C1 segment of cervical spinal cord (tissue), 14 donors: ENCODE results near the gene TPK1.
"Not testable (repeated sequence)": the region's sequence is repeated elsewhere in the genome, so short reads cannot be mapped to it uniquely, and the experiment has no call there.

Experiments
- DNase-seq, 14 donors: peaks; one replicate each; lab custom pipeline; 2025; lab: John Stamatoyannopoulos, UW

Gene TPK1

GRCh38 chr7:144824360-144824759 lies 11.5 kb downstream of the TPK1 start:
- no peak for DNase-seq

- DNase-seq: no peak
Observed at GRCh38 chr7:144822223-144822622, 13.6 kb downstream of the TPK1 start.

GRCh38 chr7:144821067-144821466 lies 14.8 kb downstream of the TPK1 start:
- no peak for DNase-seq

GRCh38 chr7:144820552-144820951 lies 15.3 kb downstream of the TPK1 start:
- no peak for DNase-seq

GRCh38 chr7:144819566-144819965 lies 16.3 kb downstream of the TPK1 start:
- DNase-seq: no peak

DNA sequence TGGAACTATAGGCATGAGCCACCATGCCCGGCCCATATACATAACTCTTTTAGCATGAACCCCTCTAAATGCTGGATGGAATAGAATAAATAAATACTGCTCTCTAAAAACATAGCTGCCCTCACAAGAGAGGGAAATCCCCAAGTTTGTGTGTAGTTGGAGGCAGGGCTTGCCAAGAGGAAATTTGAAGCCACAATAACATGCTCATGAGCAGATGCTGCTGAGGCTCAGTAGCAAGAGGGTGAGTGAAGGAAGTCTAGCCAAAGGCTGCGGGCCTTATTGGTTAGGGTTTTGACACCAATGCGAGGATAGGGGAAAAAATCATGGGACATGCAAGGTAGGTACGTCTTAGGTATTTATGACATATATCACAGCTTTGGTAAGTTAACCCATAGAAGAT lies 17.3 kb downstream of the TPK1 start:
- DNase-seq: no peak

DNA sequence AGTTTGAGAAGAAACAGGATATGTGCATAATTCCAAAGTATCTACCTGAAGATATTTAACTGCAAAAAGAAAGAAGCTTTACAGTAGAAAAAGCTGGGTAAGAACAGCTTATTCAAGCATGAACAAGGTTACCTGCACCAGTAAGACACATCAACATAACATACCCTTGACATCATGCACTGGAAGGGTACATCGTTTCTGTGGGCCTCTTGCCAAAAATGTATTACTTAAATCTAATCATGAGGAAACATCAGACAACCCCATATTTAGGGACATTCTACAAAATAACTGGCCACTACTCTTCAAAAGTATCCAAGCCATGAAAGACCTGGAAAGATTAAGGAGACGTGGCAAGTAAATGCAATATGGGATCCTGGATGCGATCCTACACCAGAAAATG lies 18.9 kb downstream of the TPK1 start:
- DNase-seq: no peak

- DNase-seq: no peak
Observed at GRCh38 chr7:144814299-144814698, 21.6 kb downstream of the TPK1 start.

DNA sequence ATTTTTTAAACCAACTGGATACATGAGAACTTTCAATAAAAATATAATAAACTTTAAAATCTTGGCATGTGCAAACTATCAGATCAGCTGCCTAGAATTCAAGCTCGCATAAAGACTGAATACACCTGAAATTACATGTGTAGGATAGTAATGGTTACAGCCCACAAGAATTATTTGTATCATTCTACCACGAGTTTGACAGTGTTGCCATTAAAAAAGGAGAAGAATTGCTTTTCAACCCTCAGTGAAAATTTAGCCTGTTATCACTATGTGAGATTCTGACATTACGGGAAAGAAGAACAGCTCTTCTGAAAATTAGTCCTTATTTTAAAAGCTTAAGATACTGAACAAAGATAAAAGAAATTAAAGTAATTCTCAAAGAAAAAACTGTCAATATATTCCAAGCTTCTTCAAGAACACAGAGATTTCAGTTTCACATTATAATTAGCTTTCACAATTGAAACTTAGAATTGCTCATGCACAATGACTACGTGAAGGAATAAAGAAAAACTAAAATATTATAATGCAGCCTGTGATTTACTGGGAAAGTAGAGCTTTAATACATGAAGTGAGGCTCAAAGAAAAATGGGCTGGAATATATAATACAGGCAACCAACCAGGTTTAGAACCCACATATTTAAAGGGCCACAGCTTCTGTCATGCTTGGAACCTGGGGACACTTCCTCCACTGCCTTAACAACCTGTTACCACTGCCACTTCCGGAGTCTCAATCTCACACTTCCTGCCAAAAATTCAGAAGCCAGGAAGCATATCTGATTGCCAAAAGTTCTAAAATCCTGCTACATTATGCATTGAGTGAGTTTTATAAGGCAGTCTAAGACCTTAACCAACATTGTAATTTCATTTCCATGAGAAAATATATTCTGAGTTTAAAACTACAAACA lies 23.2 kb downstream of the TPK1 start:
- no peak for DNase-seq

DNA sequence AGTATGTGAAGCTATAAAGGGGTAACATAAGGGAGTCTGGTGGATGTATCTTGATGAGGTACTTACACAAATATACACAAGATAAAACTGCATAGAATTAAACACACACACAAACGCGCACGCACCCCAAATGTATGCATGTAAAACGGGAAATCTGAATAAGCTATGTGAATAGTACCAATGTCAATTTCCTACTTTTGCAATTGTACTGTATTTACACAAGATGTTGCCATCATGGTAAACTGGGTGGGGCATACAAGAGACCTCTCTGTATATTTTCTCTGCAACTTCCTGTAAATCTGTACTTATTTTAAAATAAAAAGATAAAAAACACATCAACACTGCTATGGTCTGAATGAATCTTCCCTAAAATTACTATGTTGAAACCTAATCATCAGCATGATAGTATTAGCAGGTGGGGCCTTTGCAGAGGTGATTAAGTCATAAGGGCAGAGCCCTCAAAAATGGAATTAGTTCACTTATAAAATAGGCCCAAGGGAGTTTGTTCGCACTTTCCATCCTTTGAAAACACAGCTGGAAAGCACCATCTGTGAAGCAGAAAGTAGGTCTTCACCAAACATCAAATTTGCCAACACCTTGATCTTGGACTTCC lies 30.1 kb downstream of the TPK1 start:
- DNase-seq: no peak

GRCh38 chr7:144800678-144801436 lies 35.0 kb downstream of the TPK1 start:
- DNase-seq: not testable (repeated sequence)

GRCh38 chr7:144796919-144797318 lies 38.9 kb downstream of the TPK1 start:
- no peak for DNase-seq

- no peak for DNase-seq
Observed at GRCh38 chr7:144792050-144792449, 43.8 kb downstream of the TPK1 start.

DNA sequence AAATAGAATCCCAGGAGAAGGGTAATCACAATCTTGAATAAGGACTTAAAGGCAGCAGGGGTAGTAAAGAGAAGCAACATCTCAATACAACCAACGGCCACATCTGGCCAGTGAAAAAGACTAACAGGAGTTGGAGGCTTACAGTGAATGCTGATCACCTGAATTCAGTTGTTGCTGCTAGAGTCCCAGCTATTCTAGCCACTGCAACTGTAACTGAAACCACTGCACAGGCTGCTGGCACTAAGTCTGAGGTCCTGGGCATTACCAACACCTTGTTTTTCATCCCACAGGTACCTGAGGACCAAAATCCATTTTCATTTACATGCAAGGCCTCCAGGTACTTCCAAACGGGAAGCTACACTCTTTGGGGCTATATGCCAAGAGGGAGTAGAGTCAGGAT lies 44.4 kb downstream of the TPK1 start:
- DNase-seq: no peak

DNA sequence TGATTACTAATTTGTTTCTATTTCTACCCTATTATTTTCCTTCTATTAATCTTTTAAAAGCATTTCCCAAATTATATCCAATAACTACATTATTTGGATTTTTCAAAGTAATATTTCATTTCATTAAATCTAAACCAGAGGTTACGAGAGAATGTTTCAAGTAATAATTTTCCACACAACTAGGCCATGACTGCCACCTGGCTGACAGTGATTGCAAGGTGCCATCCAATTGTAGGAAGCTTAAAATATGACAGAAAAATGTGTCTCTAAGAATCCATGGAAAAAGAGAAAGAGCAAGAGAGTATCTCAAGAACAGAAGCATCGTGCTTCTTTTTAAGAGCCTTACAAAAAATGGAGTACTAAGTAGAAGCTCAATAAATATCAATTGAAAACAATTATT lies 48.7 kb downstream of the TPK1 start:
- no peak for DNase-seq

- DNase-seq: no peak
Observed at GRCh38 chr7:144786522-144786921, 49.3 kb downstream of the TPK1 start.

- DNase-seq: no peak
Observed at GRCh38 chr7:144786079-144786478, 49.8 kb downstream of the TPK1 start.

DNA sequence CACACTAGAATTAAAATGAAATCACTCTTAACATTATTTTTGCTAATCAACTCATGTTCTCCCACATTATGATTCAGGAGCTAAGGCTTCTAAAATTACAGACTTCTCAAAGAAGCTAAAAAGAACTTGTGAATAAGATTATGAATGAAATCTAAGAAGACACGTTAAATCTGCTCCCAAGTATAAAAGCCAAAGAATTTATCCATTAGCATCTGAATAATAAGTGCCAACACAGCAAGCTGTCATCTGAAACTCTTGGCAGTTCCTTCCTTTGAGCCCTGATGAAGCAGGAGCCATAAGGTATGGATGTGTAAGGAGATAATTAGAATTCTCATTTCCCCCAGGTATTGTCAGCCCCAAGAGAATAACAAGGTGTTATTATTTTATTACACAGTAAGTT lies 50.3 kb downstream of the TPK1 start:
- no peak for DNase-seq

DNA sequence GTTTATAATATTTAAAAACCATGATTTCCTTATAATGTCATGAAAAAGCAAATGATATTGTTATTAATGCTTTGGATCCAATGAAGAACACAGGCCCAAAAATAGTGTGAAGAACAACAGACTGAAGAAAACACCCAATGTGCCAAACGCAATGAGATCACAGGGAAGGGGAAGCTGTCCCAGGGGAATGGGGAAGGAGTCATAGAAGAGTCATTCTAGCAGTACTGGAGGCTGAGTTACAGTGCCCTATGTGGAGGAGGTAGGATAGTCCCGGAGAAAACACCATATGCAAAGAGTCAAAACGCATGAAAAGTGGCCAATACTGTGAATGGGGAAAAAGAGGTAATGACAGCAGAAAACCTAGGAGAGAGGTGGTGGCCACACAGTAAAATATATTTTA lies 50.9 kb downstream of the TPK1 start:
- DNase-seq: no peak

DNA sequence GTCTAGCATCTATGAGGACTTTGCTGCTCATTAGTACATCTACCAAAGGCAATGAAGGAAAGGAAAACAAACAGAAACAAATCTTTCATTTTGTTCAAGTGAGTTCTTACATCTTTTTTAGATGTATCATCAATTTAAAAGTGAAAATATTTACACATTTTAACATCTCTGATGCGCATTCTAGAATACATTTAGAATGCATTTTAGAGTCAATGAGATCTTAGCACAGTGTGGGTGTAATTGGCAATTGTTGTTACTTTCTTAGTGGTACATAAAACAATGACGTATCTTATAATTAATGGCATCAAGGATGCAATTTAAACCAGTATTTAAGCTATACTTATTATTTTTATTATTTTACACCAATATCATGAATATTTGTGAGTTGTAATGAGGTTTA lies 51.4 kb downstream of the TPK1 start:
- DNase-seq: no peak

- no peak for DNase-seq
Observed at GRCh38 chr7:144782883-144783282, 53.0 kb downstream of the TPK1 start.

GRCh38 chr7:144780071-144780608 lies 55.7 kb downstream of the TPK1 start:
- no peak for DNase-seq
